GM21447 (cell line): ENCODE results near the gene LYG1.
"Not testable (repeated sequence)": the region's sequence is repeated elsewhere in the genome, so short reads cannot be mapped to it uniquely, and the experiment has no call there.

Source experiments
- ATAC-seq: cut with Tn5 transposase; IDR thresholded peaks from one replicate; pipeline ENCODE4 v1.9.1; 2021; ENCODE audit not compliant: unreplicated experiment

The LYG1 gene

GRCh38 chr2:99301097-99301496 lies at the start of gene LYG1:
Gene LYG1 (minus strand): TSS chr2:99301197. CDS start chr2:99295670, 5,527 bp downstream.
- ATAC-seq, result not testable (repeated sequence)

- ATAC-seq, result no peak
Measured at GRCh38 chr2:99350194-99350593, 49.2 kb upstream of the LYG1 start.

GRCh38 chr2:99348173-99348572 lies 47.2 kb upstream of the LYG1 start:
- no peak for ATAC-seq

GRCh38 chr2:99346218-99346617 lies 45.2 kb upstream of the LYG1 start:
- ATAC-seq, result no peak

GRCh38 chr2:99345446-99345845 lies 44.4 kb upstream of the LYG1 start:
- not testable (repeated sequence) for ATAC-seq

- no peak for ATAC-seq
Measured at GRCh38 chr2:99342536-99342935, 41.5 kb upstream of the LYG1 start.

GRCh38 chr2:99340669-99341236 lies 39.8 kb upstream of the LYG1 start:
- no peak for ATAC-seq

GRCh38 chr2:99338029-99338585 lies 37.1 kb upstream of the LYG1 start:
- no peak for ATAC-seq

GRCh38 chr2:99337113-99338028 lies 36.4 kb upstream of the LYG1 start, which contains the start of gene EIF5B:
Gene EIF5B (plus strand): TSS chr2:99337389. CDS start chr2:99337555, 166 bp downstream.
- peak; percentile 58 for ATAC-seq

GRCh38 chr2:99336804-99337112 lies 35.8 kb upstream of the LYG1 start:
- peak; percentile 7 for ATAC-seq

- ATAC-seq, result peak; percentile 60
Measured at GRCh38 chr2:99335911-99336803, 35.2 kb upstream of the LYG1 start, which contains the start of gene TXNDC9. Gene TXNDC9 (minus strand): TSS chr2:99336333. CDS start chr2:99333210, 3,123 bp downstream.

GRCh38 chr2:99325384-99325783 lies 24.4 kb upstream of the LYG1 start:
- ATAC-seq, result no peak

- ATAC-seq, result not testable (repeated sequence)
Measured at GRCh38 chr2:99317873-99318200, 16.8 kb upstream of the LYG1 start.

GRCh38 chr2:99317161-99317872 lies 16.3 kb upstream of the LYG1 start:
- no peak for ATAC-seq

- ATAC-seq, result no peak
Measured at GRCh38 chr2:99299580-99299979, 1.4 kb downstream of the LYG1 start.

- no peak for ATAC-seq
Measured at GRCh38 chr2:99297994-99298393, 3.0 kb downstream of the LYG1 start.

GRCh38 chr2:99285526-99285925 lies 15.5 kb downstream of the LYG1 start:
- ATAC-seq, result no peak

GRCh38 chr2:99279969-99280695 lies 20.9 kb downstream of the LYG1 start:
- ATAC-seq, result no peak

- ATAC-seq, result no peak
Measured at GRCh38 chr2:99278793-99279291, 22.2 kb downstream of the LYG1 start.
